NCI-H2171 (cell line): ENCODE results near the gene USP17L17.
"Not testable (repeated sequence)": the region's sequence is repeated elsewhere in the genome, so short reads cannot be mapped to it uniquely, and the experiment has no call there.

Source experiments
- DNase-seq: peaks from one replicate; lab custom pipeline; 2025; lab: John Stamatoyannopoulos, UW

Gene USP17L17, protein sequence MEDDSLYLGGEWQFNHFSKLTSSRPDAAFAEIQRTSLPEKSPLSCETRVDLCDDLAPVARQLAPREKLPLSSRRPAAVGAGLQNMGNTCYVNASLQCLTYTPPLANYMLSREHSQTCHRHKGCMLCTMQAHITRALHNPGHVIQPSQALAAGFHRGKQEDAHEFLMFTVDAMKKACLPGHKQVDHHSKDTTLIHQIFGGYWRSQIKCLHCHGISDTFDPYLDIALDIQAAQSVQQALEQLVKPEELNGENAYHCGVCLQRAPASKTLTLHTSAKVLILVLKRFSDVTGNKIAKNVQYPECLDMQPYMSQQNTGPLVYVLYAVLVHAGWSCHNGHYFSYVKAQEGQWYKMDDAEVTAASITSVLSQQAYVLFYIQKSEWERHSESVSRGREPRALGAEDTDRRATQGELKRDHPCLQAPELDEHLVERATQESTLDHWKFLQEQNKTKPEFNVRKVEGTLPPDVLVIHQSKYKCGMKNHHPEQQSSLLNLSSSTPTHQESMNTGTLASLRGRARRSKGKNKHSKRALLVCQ

DNA sequence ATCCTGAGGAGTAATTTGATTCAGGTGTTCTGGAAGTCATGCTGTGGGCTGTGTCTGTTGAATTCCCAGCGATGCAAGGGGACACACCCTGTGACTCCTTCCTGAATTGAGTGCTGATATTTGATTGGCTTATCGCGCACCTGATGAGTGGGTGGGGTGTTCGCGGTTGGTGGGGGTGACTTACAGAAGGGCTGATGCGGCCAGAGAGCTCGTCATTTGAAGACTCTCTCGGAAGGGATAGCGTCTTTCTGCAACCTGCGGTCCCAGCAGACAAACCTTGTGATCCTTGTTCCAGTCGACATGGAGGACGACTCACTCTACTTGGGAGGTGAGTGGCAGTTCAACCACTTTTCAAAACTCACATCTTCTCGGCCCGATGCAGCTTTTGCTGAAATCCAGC, at the start of gene USP17L17:
TSS of gene USP17L17 (plus strand) at position 301 of the 400 bp plus-strand sequence. CDS start at position 301, 0 bp downstream.
- not testable (repeated sequence) for DNase-seq

DNA sequence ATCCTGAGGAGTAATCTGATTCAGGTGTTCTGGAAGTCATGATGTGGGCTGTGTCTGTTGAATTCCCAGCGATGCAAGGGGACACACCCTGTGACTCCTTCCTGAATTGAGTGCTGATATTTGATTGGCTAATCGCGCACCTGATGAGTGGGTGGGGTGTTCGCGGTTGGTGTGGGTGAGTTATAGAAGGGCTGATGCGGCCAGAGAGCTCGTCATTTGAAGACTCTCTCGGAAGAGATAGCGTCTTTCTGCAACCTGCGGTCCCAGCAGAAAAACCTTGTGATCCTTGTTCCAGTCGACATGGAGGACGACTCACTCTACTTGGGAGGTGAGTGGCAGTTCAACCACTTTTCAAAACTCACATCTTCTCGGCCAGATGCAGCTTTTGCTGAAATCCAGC, 33.3 kb upstream of the USP17L17 start, which contains the start of gene USP17L10:
TSS of gene USP17L10 (plus strand) at position 301 of the 400 bp plus-strand sequence. CDS start at position 301, 0 bp downstream.
- DNase-seq = not testable (repeated sequence)

DNA sequence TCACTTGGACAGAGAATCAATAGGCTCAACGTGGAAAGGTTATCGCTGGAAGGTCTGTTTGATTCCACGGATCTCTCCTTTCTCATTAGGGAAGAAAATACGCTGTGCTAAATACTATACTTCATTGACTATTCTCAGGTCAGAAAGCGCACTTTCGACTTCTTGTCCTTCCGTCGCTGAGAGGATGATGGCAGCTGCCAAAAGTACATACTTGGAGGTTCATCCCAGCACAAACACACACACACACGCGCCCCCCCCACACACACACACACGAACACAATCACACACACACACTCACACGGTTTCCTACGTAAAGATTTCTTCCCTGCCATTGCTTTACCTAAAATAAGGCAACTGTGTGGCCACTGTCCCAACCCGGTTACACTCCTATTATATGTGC, 29.0 kb upstream of the USP17L17 start:
- DNase-seq = not testable (repeated sequence)

DNA sequence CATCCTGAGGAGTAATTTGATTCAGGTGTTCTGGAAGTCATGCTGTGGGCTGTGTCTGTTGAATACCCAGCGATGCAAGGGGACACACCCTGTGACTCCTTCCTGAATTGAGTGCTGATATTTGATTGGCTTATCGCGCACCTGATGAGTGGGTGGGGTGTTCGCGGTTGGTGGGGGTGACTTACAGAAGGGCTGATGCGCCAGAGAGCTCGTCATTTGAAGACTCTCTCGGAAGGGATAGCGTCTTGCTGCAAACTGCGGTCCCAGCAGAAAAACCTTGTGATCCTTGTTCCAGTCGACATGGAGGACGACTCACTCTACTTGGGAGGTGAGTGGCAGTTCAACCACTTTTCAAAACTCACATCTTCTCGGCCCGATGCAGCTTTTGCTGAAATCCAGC, 28.6 kb upstream of the USP17L17 start, which contains the start of gene USP17L11:
TSS of gene USP17L11 (plus strand) at position 301 of the 400 bp plus-strand sequence. CDS start at position 301, 0 bp downstream.
- not testable (repeated sequence) for DNase-seq

DNA sequence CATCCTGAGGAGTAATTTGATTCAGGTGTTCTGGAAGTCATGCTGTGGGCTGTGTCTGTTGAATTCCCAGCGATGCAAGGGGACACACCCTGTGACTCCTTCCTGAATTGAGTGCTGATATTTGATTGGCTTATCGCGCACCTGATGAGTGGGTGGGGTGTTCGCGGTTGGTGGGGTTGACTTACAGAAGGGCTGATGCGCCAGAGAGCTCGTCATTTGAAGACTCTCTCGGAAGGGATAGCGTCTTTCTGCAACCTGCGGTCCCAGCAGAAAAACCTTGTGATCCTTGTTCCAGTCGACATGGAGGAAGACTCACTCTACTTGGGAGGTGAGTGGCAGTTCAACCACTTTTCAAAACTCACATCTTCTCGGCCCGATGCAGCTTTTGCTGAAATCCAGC, 23.8 kb upstream of the USP17L17 start, which contains the start of gene USP17L12:
TSS of gene USP17L12 (plus strand) at position 301 of the 400 bp plus-strand sequence. CDS start at position 301, 0 bp downstream.
- not testable (repeated sequence) for DNase-seq

DNA sequence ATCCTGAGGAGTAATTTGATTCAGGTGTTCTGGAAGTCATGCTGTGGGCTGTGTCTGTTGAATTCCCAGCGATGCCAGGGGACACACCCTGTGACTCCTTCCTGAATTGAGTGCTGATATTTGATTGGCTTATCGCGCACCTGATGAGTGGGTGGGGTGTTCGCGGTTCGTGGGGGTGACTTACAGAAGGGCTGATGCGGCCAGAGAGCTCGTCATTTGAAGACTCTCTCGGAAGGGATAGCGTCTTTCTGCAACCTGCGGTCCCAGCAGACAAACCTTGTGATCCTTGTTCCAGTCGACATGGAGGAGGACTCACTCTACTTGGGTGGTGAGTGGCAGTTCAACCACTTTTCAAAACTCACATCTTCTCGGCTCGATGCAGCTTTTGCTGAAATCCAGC, 19.1 kb upstream of the USP17L17 start, which contains the start of gene USP17L13:
TSS of gene USP17L13 (plus strand) at position 301 of the 400 bp plus-strand sequence. CDS start at position 301, 0 bp downstream.
- not testable (repeated sequence) for DNase-seq

DNA sequence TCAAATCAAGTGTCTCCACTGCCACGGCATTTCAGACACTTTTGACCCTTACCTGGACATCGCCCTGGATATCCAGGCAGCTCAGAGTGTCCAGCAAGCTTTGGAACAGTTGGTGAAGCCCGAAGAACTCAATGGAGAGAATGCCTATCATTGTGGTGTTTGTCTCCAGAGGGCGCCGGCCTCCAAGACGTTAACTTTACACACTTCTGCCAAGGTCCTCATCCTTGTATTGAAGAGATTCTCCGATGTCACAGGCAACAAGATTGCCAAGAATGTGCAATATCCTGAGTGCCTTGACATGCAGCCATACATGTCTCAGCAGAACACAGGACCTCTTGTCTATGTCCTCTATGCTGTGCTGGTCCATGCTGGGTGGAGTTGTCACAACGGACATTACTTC, 13.4 kb upstream of the USP17L17 start:
- DNase-seq = not testable (repeated sequence)

DNA sequence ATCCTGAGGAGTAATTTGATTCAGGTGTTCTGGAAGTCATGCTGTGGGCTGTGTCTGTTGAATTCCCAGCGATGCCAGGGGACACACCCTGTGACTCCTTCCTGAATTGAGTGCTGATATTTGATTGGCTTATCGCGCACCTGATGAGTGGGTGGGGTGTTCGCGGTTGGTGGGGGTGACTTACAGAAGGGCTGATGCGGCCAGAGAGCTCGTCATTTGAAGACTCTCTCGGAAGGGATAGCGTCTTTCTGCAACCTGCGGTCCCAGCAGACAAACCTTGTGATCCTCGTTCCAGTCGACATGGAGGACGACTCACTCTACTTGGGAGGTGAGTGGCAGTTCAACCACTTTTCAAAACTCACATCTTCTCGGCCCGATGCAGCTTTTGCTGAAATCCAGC, 9.6 kb upstream of the USP17L17 start, which contains the start of gene USP17L15:
TSS of gene USP17L15 (plus strand) at position 301 of the 400 bp plus-strand sequence. CDS start at position 301, 0 bp downstream.
- DNase-seq = not testable (repeated sequence)

DNA sequence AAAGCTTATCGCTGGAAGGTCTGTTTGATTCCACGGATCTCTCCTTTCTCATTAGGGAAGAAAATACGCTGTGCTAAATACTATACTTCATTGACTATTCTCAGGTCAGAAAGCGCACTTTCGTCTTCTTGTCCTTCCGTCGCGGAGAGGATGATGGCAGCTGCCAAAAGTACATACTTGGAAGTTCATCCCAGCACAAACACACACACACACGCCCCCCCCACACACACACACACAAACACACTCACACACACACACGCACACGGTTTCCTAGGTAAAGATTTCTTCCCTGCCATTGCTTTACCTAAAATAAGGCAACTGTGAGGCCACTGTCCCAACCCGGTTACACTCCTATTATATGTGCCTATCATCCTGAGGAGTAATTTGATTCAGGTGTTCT, 5.2 kb upstream of the USP17L17 start:
- not testable (repeated sequence) for DNase-seq

DNA sequence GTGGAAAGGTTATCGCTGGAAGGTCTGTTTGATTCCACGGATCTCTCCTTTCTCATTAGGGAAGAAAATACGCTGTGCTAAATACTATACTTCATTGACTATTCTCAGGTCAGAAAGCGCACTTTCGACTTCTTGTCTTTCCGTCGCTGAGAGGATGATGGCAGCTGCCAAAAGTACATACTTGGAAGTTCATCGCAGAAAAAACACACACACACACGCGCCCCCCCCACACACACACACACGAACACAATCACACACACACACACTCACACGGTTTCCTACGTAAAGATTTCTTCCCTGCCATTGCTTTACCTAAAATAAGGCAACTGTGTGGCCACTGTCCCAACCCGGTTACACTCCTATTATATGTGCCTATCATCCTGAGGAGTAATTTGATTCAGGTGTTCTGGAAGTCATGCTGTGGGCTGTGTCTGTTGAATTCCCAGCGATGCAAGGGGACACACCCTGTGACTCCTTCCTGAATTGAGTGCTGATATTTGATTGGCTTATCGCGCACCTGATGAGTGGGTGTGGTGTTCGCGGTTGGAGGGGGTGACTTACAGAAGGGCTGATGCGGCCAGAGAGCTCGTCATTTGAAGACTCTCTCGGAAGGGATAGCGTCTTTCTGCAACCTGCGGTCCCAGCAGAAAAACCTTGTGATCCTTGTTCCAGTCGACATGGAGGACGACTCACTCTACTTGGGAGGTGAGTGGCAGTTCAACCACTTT, 4.4 kb downstream of the USP17L17 start, which contains the start of gene USP17L18:
TSS of gene USP17L18 (plus strand) at position 678 of the 728 bp plus-strand sequence. CDS start at position 678, 0 bp downstream.
- DNase-seq = not testable (repeated sequence)

DNA sequence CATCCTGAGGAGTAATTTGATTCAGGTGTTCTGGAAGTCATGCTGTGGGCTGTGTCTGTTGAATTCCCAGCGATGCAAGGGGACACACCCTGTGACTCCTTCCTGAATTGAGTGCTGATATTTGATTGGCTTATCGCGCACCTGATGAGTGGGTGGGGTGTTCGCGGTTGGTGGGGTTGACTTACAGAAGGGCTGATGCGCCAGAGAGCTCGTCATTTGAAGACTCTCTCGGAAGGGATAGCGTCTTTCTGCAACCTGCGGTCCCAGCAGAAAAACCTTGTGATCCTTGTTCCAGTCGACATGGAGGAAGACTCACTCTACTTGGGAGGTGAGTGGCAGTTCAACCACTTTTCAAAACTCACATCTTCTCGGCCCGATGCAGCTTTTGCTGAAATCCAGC, 9.4 kb downstream of the USP17L17 start, which contains the start of gene USP17L19:
TSS of gene USP17L19 (plus strand) at position 301 of the 400 bp plus-strand sequence. CDS start at position 301, 0 bp downstream.
- DNase-seq = not testable (repeated sequence)

DNA sequence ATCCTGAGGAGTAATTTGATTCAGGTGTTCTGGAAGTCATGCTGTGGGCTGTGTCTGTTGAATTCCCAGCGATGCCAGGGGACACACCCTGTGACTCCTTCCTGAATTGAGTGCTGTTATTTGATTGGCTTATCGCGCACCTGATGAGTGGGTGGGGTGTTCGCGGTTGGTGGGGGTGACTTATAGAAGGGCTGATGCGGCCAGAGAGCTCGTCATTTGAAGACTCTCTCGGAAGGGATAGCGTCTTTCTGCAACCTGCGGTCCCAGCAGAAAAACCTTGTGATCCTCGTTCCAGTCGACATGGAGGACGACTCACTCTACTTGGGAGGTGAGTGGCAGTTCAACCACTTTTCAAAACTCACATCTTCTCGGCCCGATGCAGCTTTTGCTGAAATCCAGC, 14.1 kb downstream of the USP17L17 start, which contains the start of gene USP17L20:
TSS of gene USP17L20 (plus strand) at position 301 of the 400 bp plus-strand sequence. CDS start at position 301, 0 bp downstream.
- not testable (repeated sequence) for DNase-seq

DNA sequence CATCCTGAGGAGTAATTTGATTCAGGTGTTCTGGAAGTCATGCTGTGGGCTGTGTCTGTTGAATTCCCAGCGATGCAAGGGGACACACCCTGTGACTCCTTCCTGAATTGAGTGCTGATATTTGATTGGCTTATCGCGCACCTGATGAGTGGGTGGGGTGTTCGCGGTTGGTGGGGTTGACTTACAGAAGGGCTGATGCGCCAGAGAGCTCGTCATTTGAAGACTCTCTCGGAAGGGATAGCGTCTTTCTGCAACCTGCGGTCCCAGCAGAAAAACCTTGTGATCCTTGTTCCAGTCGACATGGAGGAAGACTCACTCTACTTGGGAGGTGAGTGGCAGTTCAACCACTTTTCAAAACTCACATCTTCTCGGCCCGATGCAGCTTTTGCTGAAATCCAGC, 18.9 kb downstream of the USP17L17 start, which contains the start of gene USP17L21:
TSS of gene USP17L21 (plus strand) at position 301 of the 400 bp plus-strand sequence. CDS start at position 301, 0 bp downstream.
- DNase-seq = not testable (repeated sequence)

DNA sequence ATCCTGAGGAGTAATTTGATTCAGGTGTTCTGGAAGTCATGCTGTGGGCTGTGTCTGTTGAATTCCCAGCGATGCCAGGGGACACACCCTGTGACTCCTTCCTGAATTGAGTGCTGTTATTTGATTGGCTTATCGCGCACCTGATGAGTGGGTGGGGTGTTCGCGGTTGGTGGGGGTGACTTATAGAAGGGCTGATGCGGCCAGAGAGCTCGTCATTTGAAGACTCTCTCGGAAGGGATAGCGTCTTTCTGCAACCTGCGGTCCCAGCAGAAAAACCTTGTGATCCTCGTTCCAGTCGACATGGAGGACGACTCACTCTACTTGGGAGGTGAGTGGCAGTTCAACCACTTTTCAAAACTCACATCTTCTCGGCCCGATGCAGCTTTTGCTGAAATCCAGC, 23.6 kb downstream of the USP17L17 start, which contains the start of gene USP17L22:
TSS of gene USP17L22 (plus strand) at position 301 of the 400 bp plus-strand sequence. CDS start at position 301, 0 bp downstream.
- DNase-seq = not testable (repeated sequence)

DNA sequence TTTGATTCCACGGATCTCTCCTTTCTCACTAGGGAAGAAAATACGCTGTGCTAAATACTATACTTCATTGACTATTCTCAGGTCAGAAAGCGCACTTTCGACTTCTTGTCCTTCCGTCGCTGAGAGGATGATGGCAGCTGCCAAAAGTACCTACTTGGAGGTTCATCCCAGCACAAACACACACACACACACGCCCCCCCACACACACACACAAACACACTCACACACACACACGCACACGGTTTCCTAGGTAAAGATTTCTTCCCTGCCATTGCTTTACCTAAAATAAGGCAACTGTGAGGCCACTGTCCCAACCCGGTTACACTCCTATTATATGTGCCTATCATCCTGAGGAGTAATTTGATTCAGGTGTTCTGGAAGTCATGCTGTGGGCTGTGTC, 28.0 kb downstream of the USP17L17 start:
- DNase-seq = not testable (repeated sequence)
